Dedifferentiated amniotic fluid mesenchymal stem cell (primary cell): Measurements from ENCODE around the gene BCAR1.
"Not testable (repeated sequence)": the region's sequence is repeated elsewhere in the genome, so short reads cannot be mapped to it uniquely, and the experiment has no call there.

Experiments
- DNase-seq: peaks from one replicate; pipeline ENCODE4 v3.0.0-alpha.2; 2016; ENCODE audit errors: extremely low spot score

The BCAR1 gene

DNA sequence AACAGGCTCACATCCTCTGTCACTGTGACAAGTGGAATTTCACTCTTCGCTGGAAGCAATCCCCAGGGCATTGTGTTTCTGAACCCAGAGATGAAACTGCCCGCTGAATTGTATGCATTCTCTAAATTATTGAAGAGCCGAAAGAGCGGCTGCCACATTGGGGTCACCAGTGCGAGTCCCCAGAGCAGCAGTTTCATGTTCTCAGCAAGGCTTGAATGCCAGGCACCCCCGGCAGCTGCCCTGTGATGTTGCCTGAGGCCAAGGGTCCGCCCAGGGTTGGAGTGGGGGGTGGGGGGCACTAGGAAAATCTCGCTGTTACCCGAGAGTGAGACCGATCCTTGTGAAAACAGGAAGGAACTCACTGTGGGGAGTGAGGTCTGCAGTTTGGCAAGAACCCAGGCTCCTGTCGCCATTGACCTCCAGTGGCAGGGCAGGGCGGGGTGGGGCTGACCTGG is 20.7 kb upstream of the BCAR1 start:
- no peak for DNase-seq

DNA sequence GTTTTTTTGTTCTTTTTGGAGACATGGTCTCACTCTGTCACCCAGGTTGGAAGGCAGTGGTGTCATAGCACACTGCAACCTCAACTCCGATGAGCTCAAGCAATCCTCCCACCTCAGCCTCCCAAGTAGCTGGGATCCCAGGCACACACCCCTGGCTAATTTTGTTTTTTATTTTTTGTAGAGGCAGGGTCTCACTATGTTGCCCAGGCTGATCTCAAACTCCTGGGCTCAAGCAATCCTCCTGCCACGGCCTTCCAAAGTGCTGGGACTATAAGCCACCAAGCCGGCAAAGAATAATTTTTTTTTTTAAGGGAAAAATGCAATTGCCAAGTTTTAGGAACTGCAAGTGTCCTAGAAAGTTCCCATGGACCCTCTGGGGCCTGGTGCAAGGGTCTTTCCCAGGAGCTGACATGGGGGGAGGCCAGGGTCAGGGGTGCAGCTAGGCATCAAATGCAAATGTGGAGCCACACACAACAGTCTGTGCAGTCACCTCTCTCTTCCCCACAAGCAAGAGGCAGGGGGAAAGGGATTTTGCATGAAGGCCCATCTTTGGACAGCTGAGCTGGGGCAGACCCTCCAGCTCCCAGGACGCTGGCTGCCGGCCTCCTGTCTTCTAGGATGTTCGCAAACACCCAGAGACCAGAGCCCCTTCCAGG is 20.1 kb upstream of the BCAR1 start:
- DNase-seq, result no peak

GRCh38 chr16:75269358-75269757 is 17.9 kb upstream of the BCAR1 start:
- not testable (repeated sequence) for DNase-seq

DNA sequence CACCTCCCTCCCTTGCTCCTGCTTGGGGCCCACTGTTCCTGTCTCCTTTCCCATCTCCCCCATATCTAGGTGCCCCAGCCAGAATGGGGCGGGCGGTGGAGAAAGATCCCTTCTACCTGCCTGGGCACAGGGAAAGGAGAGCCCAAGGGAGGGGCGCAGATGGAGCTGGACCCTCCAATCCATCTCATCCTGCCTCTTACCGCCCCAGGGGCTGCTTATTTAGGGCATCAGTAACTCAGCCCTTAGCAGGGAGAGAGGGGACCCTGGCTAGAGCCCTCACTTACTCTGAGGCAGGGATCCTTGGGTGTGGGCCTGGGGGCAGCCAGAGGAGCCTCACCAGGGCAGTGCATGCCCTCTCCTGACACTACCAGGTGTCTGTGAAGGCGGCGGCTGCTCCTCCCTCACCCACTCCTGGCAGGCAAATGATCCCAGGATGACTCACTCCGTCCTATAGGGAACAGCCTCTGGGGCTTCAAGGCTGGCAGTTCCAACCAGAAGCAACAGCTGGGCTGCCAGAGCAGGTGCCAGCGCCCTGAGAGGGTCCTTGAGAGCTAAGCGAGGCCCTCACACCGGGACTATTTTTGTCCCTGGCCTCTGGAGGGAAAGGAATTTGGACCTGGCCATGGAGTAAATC is 16.3 kb upstream of the BCAR1 start:
- DNase-seq, result no peak

DNA sequence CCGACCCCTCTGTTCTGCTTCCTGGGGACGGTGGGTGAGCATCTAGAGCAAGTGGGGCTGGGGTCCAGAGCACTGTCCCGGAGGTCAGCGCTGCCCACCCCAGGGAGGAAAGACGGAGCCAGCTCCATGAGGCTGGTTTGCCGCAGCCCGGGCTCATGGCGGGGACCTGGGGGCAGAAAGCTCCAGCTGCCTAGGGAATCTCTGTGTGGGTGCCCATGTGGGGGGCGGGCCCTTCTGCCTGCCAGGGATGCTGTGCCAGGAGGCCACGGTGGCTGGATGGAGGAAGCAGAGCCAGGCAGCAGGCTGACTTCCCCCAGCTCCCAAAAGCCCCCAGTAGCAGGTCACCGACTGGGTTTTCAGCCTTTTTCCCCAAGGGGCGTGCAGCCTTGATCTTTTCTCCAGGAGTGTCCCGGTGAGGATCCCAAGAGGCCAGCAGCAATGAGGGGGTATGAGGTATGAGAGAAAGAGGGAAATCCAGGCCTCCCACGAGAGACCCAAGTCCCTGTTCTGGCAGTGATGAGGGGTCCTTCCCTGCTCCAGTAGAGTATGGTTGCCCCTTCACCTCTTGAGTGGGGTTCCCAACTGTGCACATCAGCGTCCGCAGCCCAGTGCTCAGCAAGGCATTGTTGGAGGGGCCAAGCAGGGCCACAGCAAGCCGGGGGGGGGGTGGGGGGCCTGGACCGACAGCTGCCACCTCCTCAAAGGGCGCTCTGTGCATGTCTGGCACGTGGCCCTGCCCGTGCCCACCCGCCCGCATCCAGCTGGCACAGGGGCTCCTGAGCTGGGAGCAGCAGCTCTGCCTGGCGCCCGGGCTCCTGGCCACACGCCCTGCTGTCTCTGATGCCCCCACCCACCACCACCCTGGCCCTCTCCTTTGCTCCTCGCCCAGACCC is 15.6 kb upstream of the BCAR1 start:
- DNase-seq, result no peak

GRCh38 chr16:75265911-75266701 is 14.7 kb upstream of the BCAR1 start:
- no peak for DNase-seq

GRCh38 chr16:75264999-75265910 is 13.8 kb upstream of the BCAR1 start:
- DNase-seq, result no peak

DNA sequence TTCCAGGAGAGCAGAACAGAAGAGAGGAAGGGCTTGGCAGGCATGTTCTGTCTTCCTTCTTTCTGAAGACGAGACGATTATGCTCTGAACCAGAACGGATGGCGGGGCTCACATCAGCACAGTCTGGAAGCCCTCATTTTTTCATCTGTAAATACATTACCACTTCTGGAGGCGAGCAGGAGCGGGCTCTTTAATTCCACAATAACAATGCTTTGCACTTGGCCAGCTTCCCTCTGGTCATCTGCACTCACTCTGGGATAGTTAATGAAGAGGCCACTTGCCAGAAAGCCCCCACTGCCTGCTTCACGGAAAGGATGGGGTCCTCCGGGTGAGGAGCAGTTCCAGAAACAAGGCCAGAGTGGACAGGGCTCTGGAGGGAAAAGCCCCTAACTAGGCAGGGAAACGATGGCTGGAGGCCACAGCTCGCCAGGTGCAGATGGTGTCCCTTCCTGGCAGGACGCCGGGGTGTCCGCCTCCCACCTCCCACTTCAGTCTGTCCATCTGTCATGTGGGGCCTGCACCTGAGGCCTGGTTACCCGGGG is 13.1 kb upstream of the BCAR1 start:
- DNase-seq, result no peak

DNA sequence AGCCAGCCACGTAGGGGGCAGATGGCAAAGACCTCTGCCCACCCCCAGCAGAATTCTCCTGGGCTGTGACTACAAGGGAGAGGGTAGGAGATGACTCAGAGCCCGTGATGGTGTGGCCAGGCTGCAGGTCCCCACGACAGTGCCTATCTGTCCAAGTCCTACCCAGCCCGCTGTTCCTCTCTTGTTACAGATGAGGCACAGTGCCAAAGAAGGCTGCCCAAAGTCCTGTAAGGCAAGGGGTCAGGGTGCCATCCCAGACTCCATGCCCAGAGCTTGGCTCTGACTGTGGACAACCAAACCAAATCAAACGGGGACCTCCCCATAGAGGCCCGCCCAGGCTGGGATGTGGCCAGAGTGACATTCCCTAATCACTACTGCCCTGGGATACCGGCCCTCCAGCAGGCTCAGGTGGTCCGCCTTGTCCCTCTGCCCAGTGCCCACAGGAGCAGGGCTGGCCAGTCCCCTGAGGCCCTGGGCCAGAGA is 12.6 kb upstream of the BCAR1 start:
- no peak for DNase-seq

DNA sequence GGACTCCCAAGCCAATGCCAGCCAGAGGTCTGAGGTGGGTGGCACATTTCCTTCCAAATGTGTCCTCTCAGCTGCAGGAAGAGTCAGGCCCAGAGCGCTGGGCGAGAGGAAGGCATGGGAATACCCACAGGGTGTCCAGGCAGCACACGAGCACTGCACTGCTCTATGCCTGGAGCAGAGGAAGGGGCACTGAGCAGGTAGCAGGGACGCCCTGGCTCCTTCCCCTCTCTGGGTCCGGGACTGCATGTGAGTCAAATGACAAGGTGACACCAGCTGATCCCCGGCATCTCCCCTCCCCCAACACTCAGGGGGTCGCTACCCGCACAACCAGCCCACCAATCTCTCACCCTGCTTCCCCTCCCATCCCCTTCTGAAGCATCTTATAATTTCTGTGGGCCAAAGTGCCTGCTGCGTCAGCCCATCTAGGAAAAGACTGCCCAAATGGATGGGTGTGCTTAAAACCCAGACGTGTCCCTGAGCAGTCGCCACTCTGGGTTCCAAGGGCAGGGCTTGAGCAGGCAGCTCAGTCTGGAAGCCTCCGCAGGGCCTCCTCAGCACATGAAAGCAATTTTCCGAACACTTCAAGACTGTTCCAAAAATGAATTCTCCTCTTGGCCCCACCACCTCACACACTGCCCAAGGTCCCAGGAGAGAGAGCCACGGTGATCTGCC is 12.0 kb upstream of the BCAR1 start:
- no peak for DNase-seq

- no peak for DNase-seq
Measured at GRCh38 chr16:75262800-75263127, 11.3 kb upstream of the BCAR1 start.

GRCh38 chr16:75262104-75262799 is 10.8 kb upstream of the BCAR1 start:
- DNase-seq, result no peak

GRCh38 chr16:75261590-75262078 is 10.2 kb upstream of the BCAR1 start:
- no peak for DNase-seq

DNA sequence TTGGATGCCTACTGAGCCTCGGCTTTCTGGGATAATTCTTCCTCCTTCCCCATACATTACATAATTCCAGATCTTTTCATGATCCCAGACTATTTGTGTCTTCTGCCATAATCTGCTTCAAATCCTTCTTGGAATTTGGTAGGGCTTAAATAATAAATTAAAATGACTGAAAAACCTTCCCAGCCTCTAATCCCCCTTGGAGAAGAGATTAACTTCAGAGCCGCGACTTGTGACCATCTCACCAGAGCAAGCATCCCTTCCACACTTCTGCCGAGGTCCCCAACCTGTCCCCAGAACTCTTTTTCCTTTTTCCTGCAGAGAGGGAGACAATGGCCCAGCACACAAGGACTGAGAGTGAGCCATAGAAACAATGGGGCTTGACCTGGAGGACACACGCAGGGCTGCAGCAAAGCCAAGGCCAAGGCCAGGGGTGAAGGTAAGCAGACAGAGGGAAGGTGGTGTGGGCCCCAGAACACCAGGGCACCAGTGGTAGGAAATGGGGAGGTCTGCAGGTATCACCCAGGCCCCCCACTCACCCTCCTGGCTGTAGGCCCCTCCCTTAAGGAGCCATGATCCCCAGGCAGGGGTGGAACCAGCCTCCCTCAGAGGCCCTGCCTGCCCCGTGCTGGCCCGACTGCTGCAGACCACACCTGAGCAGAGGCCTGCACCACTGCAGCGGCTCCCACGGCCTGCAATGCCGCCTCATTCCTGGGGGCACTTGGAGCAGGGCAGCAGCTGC is 9.6 kb upstream of the BCAR1 start:
- no peak for DNase-seq

DNA sequence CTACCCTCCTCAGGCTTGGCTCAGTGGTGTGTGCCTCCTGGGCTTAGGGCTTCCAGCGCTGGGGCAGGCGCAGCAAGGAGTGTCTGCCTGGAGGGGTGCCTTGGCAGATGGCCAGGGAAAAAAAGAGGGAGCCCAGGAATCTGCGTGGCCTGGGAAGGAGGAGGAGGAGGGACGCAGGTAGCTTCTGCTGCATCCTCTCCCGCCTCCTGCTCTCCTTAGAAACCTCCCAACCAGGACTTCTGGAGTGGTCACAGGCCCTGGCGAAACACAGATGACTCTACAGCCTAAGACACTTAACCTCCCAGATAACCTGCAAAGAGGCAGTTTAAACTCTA is 7.3 kb upstream of the BCAR1 start:
- no peak for DNase-seq

GRCh38 chr16:75257886-75258806 is 6.7 kb upstream of the BCAR1 start:
- DNase-seq, result no peak

DNA sequence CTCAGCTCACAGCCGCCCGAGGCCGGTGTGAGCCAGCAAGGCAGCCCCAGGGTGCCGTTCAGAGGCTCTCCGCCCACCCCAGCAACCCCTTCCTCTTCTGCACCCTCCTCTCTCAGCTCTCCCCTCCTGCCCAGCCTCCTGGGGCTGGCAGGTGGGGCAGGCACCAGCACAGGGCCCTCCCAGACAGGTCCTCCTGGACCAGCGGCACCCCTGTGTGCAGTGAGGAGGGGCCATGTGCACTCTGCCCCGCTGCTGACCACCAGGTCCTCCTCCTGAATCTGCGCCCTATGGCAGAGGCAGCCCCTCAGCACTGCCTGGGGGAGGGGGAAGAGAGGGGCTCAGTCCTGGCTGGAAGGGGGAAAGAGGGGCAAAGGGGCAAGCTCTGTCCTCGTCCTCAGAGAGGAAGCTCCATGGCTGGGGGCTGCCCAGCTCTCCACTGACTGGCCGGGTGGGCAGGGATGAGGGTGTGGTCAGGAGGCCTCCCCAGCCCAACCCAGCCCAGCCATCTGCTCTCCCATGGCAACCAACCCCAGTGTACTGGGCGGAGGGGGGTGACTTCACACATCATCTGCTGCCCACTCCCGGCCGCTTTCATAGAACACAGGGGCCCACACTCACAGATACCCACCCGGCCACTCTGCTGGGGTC is 5.4 kb upstream of the BCAR1 start:
- no peak for DNase-seq
